Measurements from ENCODE around the gene NUDT1.

NUDT1 gene

DNA sequence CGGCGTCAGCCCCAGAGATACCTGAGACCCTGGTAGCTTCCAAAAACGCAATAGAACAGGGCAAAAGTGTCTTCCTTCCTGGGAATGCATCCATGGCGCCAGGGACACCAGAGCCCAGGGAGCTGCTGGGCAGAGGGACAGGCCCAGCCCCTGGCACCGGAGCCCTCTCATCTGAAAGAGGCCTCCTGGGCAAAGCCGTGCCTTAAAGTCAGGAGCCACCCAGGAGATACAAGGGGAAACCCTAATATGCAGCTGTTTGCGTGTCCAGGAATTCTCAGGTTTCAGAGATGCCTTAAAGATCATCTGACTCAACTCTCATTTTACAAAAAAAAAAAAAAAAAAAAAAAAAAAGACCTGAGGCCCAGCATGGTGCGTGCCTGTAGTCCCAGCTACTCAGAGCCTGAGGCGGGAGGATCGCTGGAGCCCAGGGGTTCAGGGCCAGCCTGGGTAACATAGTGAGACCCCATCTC lies 28.0 kb downstream of the NUDT1 start:
- DNase-seq (ENCODE audit: low spot score) = no peak

DNA sequence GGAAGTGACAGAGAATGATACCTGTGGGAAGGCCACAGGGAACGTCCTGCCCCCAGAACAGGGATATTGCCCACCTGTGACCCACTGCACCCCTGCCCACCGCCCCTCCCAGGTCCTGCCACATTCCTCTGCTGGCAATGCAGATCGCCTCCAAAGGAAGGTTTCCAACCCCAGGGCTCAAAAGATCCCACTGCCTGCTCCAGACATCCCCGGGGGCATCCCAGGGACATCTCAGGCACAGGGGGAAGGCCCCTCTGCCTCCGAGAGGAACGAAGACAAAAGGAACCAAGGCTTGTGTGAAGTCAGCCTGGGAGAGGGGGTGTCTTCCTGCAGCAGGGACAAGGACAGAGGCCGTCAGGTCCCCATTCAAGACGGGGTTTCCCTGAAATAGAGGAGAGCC lies 28.5 kb downstream of the NUDT1 start:
- no peak for DNase-seq (ENCODE audit: low spot score)

DNA sequence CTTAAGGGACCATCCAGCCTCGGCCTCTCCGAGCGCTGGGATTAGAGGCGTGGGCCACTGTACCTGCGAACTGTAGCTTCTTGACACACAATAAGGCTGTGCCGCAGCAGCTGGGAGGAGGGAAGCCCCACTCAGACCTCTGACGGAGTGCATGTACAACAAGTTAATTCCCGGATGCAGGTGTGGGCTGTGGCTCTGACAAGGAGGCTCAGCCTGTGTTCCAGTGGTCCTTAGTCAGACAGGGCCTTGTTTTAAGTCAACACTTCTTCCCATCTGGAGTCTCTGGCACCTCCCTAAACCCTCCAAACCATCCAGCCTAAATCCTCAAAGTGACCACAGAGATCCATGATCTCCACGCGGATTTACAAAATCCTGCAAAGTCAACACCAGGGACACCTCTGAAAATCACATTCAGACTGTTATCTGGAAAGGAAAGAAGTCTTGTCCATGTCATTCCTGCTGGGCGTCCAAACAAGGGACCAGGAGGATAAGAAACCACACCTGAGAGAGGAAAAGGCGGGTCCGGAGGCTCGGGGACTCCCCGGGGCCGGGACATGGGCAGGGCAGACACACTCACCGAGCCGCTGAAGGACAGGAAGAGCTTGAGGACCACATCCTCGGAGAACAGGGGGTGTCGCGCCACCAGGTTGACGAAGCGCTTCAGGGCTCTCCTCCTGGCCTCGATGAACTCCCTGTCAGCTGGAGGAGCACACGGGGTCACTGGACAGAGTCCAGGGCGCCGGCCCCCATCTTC lies 29.4 kb downstream of the NUDT1 start:
- no peak for DNase-seq (ENCODE audit: low spot score)

DNA sequence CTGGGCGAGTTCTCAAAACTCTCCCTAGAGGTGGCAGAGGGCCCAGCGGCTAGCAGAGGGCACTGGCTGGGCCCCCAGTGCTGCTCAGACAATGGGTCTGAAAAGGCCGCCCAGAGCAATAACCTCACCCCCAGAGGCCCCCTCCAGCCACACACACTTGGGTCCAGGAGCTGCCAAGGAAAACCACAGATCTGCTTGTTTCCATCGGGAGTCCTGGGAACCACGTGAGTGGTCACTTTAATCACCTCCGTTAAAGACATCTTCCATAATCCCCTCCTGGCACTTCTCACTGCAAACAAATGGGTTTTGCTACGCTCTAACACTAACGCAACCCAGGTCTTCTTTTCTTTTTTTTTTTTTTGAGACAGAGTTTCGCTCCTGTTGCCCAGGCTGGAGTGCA lies 30.0 kb downstream of the NUDT1 start:
- DNase-seq (ENCODE audit: low spot score) = no peak

DNA sequence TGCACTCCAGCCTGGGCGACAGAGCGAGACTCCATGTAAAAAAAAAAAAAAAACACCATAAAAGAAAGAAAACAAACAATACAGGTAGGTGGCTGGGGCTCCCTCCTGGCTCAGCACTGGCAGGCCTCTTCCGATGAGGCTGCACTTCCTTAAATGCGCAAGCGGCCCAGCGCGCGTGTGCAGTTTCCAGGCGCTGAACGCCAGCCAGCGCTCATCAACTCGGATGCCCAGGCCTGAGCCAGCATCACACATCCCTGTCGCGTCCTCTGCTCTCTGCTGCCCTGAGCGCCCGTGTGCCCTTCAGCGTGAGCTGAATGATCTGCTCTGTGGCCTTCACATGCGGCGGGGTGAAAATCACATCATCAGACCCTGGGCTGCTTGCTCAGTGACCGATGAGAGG lies 31.8 kb downstream of the NUDT1 start:
- DNase-seq (ENCODE audit: low spot score) = no peak

DNA sequence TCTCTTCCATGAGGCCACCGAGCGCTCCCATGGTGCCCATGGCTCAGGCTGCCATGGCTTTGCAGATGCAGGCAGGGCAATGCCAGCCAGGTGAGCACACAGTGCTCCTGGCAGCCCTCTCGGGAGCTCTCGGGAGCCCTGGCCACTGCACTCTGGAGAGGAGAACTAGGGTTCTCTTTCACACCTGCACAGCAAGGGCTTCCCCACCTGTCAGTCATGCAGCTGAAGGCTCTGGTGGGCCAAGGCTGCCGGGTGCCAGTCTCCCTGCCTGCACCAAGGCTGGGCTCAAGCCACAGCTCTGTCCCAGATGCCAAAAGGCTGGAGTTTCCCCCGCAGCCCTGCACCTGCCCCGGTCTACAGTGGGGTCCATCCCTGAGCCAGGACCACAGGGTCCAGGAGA lies 32.6 kb downstream of the NUDT1 start:
- DNase-seq (ENCODE audit: low spot score) = no peak

DNA sequence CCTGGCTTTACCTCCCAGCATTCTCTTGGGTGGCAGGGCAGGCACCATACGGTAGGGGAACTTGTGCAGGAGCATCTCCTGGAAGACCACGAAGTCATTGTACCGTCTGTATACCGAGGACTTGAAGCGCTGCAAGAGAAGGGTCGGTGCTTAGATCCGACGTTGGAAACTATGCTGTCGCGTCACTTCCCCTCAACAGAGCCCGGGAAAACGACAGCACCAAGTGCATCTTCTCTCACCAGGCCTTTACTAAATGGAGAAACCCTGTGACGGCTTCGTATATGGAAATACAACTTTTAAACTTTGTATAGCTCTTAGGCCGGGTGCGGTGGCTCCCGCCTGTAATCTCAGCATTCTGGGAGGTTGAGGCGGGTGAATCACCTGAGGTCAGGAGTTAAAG lies 33.1 kb downstream of the NUDT1 start:
- DNase-seq (ENCODE audit: low spot score) = no peak

DNA sequence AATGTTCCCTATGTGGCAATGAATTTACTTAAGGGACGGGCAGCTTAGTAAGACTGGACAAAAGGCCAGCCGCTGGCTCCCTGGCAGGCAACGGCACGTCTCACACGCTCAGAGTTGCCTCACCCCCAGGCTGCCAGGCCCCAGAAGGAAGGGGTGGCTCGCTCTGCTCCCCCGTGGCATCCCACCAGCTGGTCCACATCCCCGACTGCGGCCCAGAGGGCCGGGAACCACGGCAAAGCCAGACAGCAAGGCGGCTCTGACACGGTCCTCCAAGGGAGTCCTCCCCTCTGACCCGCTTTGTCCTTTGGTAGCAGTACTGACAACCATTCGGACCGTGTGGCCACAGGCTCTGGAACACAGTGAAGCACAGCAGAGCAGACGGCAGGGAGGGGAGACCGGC lies 34.1 kb downstream of the NUDT1 start:
- DNase-seq (ENCODE audit: low spot score) = no peak

DNA sequence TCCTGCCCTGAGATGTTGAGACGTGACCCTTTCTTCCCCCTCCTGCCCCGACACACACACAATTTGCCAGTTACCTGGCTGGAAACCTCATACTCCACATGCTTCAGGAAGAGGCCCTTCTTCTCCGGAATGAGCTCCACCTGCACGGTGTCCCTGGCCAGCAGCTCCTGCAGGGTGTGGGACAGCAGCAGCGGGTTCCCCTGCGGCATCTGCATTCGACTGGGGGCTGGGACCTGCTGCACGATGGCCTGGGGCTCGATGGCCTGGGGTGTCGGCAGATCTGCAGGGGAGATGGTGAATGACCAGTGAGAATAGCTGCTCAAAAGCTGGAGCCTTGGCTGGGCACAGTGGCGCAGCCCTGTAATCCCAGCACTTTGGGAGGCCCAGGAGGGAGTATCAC lies 36.0 kb downstream of the NUDT1 start:
- DNase-seq (ENCODE audit: low spot score) = no peak

DNA sequence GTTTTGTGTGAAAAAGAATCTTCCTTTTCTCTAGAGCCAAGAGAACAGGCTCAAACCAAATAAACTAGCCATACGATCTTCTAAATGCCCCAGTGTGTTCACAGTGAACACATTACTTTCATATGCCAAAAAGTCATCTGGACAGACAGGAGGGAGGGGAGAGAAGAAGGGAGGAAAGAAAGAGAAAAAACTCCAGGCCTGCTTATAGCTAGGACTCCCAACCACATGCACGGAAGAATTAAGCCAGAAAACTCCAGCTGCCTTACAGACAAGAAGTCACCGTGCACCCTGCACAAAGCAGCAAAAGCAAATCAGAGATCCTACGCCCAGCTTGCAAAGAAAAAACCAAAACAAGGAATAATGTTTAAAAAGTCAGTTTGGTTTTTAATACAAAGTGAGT lies 37.9 kb downstream of the NUDT1 start:
- no peak for DNase-seq (ENCODE audit: low spot score)

DNA sequence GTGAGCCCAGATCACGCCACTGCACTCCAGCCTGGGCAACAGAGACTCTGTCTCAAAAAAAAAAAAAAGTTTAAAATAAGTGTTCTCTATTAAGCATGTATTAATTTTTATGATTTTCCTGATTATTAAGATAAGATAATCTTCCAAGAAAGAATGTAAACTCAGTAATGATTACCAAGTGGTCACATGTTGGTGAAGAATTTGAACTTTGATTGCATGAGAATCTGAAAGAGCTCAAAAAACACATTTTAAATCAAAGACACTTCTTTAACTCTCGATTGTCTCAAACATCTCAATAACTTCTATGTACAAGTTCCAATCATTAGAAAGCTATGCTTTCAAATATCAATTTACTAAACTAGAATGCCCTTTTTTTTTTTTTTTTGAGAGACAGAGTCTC lies 38.4 kb downstream of the NUDT1 start:
- no peak for DNase-seq (ENCODE audit: low spot score)

DNA sequence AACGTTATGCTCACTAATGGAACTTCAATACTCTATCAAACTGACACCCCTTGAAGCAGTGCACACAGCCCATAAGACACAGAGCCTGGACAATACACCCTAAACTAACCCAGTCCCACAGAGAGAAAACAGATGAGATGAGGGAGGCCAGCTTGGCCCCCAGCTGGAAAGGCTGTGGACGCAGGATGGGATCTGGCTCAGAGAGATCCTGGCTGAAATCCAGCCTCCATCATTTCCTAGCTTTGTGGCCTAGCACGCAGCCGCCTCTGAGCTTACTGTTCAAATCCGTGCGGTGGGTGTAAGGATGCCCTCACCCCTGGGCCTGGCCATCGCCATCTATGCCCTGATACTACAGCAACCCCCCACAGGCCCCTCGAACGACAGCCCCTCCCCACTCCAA lies 39.5 kb downstream of the NUDT1 start:
- no peak for DNase-seq (ENCODE audit: low spot score)

DNA sequence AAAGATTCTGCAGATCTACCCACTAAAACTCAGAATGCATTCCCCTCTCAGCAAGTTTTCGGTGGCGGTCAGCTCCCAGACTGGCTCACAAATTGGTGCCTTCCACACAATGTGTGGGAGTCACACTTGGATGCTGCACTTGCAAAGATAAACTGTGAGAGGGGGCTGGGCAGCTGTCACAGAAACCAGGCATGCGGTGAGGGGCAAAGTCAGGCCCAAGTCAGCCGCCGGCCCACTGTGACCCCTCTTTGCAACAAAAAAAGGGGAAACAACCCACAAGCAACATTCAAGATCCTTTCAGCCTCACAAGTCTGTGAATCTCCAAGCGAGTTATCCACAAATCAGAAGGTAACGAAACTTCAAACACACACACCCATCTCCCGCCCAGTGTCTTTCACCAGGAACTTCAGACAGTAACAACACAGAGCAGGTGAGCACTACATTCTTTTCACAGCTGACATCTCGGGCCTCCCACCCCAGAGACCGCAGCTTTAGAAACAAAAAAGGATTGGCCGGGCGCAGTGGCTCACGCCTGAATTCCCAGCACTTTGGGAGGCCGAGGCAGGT lies 40.2 kb downstream of the NUDT1 start:
- no peak for DNase-seq (ENCODE audit: low spot score)

DNA sequence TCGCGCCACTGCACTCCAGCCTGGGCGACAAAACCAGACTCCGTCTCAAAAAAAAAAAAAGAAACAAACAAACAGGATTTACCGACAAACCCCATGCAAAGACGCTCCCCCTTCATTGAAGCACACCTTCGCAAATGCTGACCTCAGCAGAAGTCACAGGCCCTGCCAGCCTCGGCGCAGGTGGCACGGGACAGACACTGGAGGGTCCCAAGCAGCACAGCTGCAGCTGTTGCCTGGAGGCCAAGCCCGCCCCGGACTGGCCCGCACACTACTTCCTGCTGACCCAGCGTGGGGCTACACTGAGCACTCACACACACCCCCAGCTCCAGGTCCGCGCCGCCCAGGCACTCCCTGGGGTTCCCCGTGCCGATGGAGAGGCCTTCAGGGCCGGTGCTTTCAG lies 41.0 kb downstream of the NUDT1 start:
- no peak for DNase-seq (ENCODE audit: low spot score)

DNA sequence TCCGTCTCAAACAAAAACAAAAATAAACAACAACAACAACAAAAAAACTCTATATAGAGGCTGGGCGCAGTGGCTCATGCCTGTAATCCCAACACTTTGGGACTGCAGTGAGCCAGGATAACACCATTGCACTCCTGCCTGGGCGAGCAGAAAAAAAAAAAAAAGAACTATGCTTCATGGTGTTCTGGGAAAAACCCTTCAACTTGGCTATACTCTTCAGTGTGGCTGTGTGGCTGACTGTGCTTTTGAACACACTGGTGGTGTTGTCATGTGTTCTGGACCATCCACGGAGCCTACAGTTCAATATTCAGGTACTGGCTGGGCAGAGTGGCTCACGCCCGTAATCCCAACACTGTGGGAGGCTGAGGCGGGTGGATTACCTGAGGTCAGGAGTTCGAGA lies 45.7 kb downstream of the NUDT1 start:
- no peak for DNase-seq (ENCODE audit: low spot score)

DNA sequence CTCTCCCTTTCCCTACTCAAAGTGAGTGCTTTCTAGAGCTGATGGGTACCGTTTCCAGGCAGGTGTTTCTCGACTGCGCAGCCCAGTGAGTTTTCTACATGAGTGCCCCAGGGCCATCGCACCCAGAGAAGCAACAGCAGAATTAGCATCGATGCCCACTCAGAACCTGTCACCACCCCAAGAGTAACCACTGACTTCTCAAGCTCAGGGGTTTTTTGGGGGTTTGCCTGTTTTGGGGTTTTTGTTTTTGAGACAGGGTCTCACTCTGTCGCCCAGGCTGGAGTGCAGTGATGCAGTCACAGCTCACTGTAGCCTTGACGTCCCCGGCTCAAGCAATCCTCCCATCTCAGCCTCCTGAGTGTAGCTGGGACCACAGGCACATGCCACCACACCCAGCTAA lies 46.5 kb downstream of the NUDT1 start:
- no peak for DNase-seq (ENCODE audit: low spot score)

DNA sequence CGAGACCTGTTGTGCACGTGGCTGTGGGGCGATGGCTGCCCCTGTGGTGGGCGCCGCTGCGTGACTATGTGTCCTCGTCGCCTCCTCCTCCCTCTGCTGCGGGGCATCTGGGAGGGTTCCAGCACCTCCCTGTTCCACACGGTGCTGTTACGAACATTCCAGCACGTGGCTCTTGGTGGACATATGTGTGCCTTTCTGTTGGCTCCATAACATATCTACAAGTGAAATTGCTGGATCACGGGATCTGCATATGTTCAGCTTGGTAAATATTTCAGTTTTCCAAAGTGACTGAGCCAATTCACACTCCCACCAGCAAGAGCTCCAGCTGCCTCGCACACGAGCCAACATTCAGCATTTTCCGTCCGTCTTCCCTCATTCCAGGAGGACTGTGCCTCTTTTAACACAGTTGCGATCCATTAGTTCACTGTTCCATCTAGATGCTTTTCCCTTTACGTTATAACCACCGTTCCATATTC lies 47.1 kb downstream of the NUDT1 start:
- DNase-seq (ENCODE audit: low spot score) = no peak

DNA sequence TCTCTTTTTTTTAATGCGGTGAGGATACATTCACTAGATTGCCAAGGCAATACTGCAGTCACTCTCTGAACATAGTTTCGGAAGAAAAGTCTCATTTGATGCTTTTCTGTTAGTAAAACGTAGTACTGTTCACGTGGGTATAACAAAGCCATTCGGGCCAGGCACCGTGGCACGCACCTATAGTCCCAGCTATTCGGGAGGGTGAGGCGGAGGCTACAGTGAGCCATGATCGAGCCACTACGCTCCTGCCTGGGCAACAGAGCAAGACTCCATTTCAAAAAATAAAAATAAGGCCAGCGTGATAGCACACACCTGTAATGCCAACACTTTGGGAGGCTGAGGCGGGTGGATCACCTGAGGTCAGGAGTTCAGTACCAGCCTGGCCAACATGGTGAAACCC lies 47.6 kb downstream of the NUDT1 start:
- DNase-seq (ENCODE audit: low spot score) = no peak

DNA sequence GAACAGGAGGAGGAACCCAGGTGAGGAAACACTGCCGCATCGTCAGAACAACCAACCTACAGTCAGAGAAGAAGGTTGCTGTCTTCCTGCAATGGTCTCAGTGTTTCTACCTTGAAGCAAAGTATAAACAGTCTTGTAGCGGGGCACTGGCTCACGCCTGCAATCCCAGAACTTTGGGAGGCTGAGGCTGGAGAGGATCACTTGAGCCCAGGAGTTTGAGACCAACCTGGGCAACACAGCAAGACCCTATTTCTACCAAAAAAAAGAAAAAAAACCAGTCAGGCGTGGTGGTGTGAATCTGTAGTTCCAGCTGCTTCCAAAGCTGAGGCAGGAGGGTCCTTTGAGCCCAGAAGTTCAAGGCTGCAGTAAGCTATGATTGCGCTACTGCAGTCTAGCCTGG lies 48.9 kb downstream of the NUDT1 start:
- no peak for DNase-seq (ENCODE audit: low spot score)

DNA sequence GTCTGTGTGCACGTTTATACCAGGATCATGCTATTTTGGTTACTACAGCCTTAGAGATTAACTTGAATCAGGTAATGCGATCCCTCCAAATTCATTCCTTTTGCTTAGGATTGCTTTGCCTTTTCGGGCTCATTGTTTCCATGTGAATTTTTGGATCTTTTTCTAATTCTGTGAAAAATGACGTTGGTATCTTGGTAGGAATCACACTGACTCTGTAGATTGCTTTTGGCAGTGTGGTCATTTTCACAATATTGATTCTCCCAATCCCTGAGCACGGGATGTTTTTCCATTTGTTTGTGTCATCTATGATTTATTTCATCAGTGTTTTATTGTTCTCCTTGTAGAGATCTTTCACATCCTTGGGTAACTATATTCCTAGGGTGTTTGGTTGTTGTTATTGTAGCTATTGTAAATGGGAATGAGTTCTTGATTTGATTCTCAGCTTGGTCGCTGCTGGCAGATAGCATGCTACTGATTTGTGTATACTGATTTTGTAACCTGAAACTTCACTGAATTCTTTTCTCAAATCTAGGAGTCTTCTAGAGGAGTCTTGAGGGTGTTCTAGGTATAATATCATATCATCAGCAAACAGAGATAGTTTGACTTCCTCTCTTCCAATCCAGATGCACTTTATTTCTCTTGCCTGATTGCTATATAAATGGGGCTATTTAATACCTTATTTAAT lies 54.1 kb downstream of the NUDT1 start:
- DNase-seq (ENCODE audit: low spot score) = no peak

DNA sequence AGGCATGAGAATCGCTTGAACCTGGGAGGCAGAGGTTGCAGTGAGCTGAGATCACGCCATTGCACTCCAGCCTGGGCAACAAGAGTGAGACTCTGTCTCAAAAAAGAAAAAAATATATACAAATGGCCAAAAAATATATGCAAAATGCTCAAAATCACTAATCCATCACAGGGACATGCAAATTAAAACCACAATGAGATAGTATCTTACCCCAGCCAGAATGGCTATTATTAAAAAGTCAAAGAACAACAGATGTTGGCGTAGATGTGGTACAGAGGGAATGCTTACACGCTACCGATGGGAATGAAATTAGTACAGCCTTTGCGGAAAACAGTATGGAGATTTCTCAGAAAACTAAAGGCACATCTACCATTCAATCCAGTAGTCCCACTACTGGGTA lies 54.8 kb downstream of the NUDT1 start:
- no peak for DNase-seq (ENCODE audit: low spot score)

DNA sequence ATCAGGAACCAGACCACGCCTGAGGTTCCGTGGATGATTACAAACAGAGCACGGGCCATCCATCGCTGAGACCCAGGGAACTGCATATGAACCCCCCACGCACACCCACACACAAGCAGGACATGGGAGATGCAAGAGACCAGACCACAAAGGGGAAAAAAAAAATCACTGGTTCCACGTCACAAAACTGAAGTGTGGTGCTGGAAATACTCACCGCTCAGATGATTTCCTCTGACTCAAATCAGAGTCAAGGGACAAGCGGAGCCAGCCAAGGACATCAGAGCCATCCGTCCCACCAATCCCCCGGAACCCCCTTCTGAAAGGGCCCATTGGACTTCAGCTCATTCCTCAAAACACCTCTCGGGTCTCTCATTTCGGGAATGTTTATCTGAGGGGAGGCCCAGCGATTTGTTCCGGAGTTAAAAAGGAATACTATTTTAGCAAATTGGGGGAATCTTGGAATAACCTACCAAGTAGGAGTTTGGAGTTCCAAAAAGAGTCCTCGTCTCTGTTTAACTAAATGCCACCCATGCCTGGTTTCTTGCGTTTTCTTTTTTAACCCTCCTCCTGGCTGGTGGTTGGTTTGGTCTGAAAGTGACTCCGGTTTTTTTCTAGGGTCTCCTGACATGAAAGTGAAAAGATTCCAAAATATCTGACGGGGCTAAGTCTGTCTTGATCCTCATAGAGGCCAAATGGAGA lies 57.3 kb downstream of the NUDT1 start:
- DNase-seq (ENCODE audit: low spot score) = no peak

Data from CD4-positive, alpha-beta T cell treated with Interleukin-2 at 100 ng/mL for 4 hours (primary cell).